ENCODE data around the gene PIP4K2B. TPM values are rescaled to one million over a fixed set of nuclear protein-coding genes. Genes with fewer than 3 reads are reported as not detected.
A peak's percentile ranks its signal among the peaks of the same experiment; 100 is the strongest.

PIP4K2B gene
- total RNA-seq, 2 experiments from 2014 or later, result 33.0 to 38.6 TPM

DNA sequence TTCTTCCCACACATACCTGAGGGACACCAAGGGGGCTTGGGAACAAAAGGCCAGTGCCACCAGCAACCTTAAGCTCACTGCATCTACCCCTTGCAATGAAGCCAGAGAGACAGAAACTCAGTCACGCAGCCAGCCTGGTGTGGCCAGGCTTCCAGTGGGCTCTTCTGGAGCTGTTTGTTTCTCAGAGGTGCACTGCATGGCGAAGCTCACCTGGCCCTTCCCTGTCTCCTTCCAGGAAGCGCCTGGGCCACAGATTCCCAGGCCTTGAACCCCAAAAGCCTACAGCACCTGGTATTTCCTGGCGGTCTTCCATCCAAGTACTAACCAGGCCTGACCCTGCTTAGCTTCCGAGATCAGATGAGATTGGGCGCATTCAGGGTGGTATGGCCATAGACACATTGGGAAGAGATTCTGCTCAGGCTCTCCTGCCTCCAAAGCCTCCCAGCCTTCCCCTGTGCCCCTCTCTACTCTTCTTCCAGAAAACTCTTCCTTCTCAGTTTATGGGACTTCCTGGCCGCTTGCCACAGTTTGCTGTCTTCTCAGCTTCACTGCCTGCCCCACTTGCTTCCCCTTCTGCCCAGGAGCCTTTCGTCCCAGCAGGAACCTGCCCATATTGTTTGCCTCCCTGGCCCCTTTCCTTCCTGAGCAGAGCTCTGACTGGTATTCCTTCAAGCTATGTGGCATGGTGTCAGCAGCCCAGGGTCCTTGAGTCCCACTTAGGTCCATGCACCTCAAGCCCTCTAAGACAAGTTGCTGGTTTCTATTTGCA lies 67.6 kb downstream of the PIP4K2B start:
- TF ChIP-seq, protein P1, sequence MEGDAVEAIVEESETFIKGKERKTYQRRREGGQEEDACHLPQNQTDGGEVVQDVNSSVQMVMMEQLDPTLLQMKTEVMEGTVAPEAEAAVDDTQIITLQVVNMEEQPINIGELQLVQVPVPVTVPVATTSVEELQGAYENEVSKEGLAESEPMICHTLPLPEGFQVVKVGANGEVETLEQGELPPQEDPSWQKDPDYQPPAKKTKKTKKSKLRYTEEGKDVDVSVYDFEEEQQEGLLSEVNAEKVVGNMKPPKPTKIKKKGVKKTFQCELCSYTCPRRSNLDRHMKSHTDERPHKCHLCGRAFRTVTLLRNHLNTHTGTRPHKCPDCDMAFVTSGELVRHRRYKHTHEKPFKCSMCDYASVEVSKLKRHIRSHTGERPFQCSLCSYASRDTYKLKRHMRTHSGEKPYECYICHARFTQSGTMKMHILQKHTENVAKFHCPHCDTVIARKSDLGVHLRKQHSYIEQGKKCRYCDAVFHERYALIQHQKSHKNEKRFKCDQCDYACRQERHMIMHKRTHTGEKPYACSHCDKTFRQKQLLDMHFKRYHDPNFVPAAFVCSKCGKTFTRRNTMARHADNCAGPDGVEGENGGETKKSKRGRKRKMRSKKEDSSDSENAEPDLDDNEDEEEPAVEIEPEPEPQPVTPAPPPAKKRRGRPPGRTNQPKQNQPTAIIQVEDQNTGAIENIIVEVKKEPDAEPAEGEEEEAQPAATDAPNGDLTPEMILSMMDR (conservative IDR thresholded peaks at IDR 0.05; ENCODE audit: low read length), result no peak
- TF ChIP-seq EZH2phosphoT487 (IDR thresholded peaks at IDR 0.05; ENCODE audit: borderline replicate concordance, low read depth, low read length), result no peak
- H3K4me1 ChIP-seq (ENCODE audit: insufficient read depth, low read length, poor library complexity, severe bottlenecking), result peaks cover 79% of the 10 kb centered on the region
- no peaks in the 10 kb centered on the region for H3K79me2 ChIP-seq (ENCODE audit: insufficient read depth, low read depth, low read length)
- H3K9me3 ChIP-seq (ENCODE audit: low read length), result no peaks in the 10 kb centered on the region
- H3K9me2 ChIP-seq (ENCODE audit: insufficient read depth, low read length), result no peaks in the 10 kb centered on the region
- peaks cover 42% of the 10 kb centered on the region for H3K36me3 ChIP-seq (ENCODE audit: insufficient read depth, low read length)
- peak overlapping the region; percentile 82 for H3K4me3 ChIP-seq (ENCODE audit: low read depth, low read length, poor library complexity, severe bottlenecking)
- ChIA-PET POLR2A (interaction anchor here (0.5 to 1.5 kb wide), 4 partner anchors 14 to 188 kb away, joined by 3 to 4 read pairs (median 4); no protein-coding TSS in a partner anchor), CTCF (ENCODE audit: unreplicated experiment) (no interaction called here)
- H3K4me2 ChIP-seq (ENCODE audit: low read length), result peak overlapping the region; percentile 76
- BruUV-seq (replicated peaks), result no TSS peak
- intact Hi-C loops (cut with micrococcal nuclease; ENCODE audit: unreplicated experiment), result no loop called here
- peaks cover 12% of the 10 kb centered on the region; the same call in 1 of the 2 replicates for H4K20me1 ChIP-seq (ENCODE audit: insufficient read depth, low read length)
- H2AFZ ChIP-seq (ENCODE audit: low read length), result no peak overlapping the region
- H3K27ac ChIP-seq (ENCODE audit: low read depth, low read length, poor library complexity, severe bottlenecking), result peak overlapping the region; percentile 39
- DNase-seq (ENCODE audit: low spot score), result no peak

DNA sequence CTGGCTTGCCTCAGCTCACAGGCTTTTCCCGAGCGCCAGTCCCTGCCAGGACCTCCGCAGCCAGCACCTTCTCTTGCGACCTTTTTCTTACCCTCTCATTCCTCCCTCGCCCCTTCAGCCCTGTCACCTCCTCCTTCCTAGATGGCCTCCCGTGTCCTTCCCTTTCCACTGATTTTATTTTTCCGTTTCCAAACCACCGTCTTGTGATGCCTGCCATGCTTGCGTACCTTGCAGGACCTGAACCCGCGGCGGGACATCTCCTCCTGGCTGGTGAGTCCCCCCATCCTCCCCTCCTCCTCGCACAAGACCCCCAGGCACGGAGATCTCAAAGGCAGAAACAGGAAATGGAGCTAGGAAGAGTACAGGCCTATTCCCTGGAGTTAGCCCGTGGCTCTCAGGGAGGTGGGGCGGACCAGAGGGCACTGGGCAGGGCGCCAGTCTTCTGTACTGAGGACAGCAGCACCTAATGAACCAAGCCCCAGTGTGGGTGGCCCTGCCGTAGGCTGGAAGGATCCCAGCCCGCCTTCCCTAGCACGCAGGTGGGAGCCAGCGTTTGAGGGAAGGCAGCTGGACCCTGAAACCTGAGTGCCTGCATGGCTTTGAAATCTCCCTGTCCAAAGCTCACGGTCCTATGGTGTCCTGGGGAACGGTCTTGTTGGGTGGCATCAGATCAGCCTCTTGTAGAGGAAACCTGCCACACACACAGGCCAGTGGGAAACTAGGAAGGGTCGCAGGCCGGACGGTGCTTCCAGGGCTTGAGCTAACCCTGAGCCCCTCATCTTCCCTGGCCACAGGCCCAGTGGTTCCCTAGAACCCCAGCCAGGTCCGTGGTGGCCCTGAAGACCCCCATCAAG lies 68.6 kb downstream of the PIP4K2B start:
- Histone ChIP-seq H3K79me2 (ENCODE audit: insufficient read depth, low read depth, low read length) (no peaks in the 10 kb centered on the region), H2AFZ (ENCODE audit: low read length) (peak overlapping the region; percentile 67; the same call in 1 of the 2 replicates), H3K9me3 (ENCODE audit: low read length) (no peaks in the 10 kb centered on the region), H3K4me3 (ENCODE audit: low read depth, low read length, poor library complexity, severe bottlenecking) (peak overlapping the region; percentile 82), H3K4me1 (ENCODE audit: insufficient read depth, low read length, poor library complexity, severe bottlenecking) (peaks cover 85% of the 10 kb centered on the region), H4K20me1 (ENCODE audit: insufficient read depth, low read length) (peaks cover 12% of the 10 kb centered on the region; the same call in 1 of the 2 replicates), H3K9me2 (ENCODE audit: insufficient read depth, low read length) (no peaks in the 10 kb centered on the region), H3K4me2 (ENCODE audit: low read length) (peak overlapping the region; percentile 76), H3K27ac (ENCODE audit: low read depth, low read length, poor library complexity, severe bottlenecking) (peak overlapping the region; percentile 39), H3K36me3 (ENCODE audit: insufficient read depth, low read length) (peaks cover 34% of the 10 kb centered on the region)
- DNase-seq (ENCODE audit: low spot score), result peak; percentile 25
- CTCF ChIA-PET (ENCODE audit: unreplicated experiment), result interaction anchor here (0.6 kb wide), 1 partner anchor 147 kb away, joined by 4 read pairs; no protein-coding TSS in a partner anchor
- intact Hi-C loops (cut with micrococcal nuclease; ENCODE audit: unreplicated experiment), result loop anchor here (1.0 kb wide), 1 partner anchor 17 kb away; no protein-coding TSS in a partner anchor
- TF ChIP-seq, protein P1 (conservative IDR thresholded peaks at IDR 0.05; ENCODE audit: low read length), result no peak
- TF ChIP-seq EZH2phosphoT487 (IDR thresholded peaks at IDR 0.05; ENCODE audit: borderline replicate concordance, low read depth, low read length), result no peak
- POLR2A ChIA-PET, result interaction anchor here (0.5 to 1.5 kb wide), 4 partner anchors 15 to 187 kb away, joined by 3 to 4 read pairs (median 4); no protein-coding TSS in a partner anchor
- BruUV-seq (replicated peaks), result no TSS peak

Data from OCI-LY7 (cell line).